Esophagus mucosa (tissue), 1 donor: ENCODE measurements around the gene SLC35A3. TPM values are rescaled to one million over a fixed set of nuclear protein-coding genes. Genes with fewer than 3 reads are reported as not detected.
"Not testable (repeated sequence)": the region's sequence is repeated elsewhere in the genome, so short reads cannot be mapped to it uniquely, and the experiment has no call there.

Experiments
- ATAC-seq: fragments of 200-7000 bp; cut with Tn5 transposase; one replicate; pipeline ENCODE4 v1.9.1; 2020
- total RNA-seq: library from RNA; stranded (reverse); gene quantifications from one replicate; pipeline ENCODE4 v1.2.4, GENCODE V29; 2023
- donor health status: DM: yes; HTN: yes; CAD: no.

The SLC35A3 gene
- total RNA-seq, 1 donor from 2014 or later: 21.9 TPM

GRCh38 chr1:99975529-99975928 lies 5.7 kb downstream of the SLC35A3 start:
- no peak for ATAC-seq

- ATAC-seq: not testable (repeated sequence)
Observed at GRCh38 chr1:99977326-99977725, 7.5 kb downstream of the SLC35A3 start.

DNA sequence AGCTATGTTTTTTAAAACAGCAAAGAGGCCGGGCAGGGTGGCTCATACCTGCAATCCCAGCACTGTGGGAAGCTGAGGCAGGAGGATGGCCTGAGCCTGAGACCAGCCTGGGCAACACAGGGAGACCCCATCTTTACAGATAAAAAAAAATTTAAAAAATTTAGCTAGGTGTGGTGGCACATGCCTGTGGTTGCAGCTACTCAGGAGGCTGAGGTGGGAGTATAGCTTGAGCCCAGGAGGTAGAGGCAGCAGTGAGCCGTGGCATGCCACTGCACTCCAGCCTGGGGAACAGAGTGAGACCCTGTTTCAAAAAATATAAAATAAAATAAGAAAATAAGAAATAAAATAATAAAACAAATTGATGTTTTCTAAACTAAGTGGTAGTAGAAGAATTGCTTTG lies 8.4 kb downstream of the SLC35A3 start:
- ATAC-seq: no peak

GRCh38 chr1:99979091-99979490 lies 9.3 kb downstream of the SLC35A3 start:
- ATAC-seq: no peak

DNA sequence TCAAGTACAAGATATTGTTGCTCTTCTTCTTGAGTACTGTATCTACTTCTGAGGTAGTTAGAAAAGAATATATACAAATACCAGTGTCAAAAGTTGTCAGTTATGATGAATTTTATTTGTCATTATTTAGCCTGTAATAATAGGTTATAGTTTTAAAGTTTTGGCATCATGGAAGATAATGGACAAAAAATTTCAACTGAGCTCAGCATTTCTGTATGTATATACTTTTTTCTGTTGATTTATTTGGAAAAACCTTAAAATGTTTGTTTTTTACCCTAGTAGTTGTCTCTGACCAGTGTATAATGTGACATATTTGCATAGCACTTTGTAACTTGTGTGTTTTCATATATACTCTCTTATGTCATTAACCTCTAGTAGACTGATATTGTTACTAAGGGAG lies 11.1 kb downstream of the SLC35A3 start:
- no peak for ATAC-seq

DNA sequence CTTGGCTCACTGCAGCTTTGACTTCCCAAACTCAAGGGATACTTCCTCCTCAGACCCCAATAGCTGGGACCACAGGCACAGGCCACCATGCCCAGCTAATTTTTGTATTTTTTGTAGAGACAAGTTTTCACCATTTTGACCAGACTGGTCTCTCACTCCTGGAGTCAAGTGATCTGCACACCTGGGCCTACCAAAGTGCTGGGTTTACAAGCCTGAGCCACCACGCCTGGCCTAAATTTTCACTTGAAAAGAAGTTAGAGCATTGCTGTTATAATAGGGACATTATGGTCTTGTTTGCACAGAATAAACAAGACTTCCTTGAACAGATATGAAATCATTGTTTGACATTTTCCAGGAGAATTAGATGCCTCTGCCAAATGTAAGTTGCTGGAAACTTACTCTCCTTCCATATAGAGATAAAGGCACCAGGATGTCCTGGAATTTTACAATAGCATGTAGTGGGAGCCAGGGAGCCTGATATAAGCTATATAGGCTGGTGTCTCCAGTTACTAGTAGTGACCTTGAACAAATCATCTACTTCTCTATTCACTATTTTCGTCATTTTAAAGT lies 16.9 kb downstream of the SLC35A3 start:
- no peak for ATAC-seq

GRCh38 chr1:99988210-99988765 lies 18.5 kb downstream of the SLC35A3 start:
- no peak for ATAC-seq

DNA sequence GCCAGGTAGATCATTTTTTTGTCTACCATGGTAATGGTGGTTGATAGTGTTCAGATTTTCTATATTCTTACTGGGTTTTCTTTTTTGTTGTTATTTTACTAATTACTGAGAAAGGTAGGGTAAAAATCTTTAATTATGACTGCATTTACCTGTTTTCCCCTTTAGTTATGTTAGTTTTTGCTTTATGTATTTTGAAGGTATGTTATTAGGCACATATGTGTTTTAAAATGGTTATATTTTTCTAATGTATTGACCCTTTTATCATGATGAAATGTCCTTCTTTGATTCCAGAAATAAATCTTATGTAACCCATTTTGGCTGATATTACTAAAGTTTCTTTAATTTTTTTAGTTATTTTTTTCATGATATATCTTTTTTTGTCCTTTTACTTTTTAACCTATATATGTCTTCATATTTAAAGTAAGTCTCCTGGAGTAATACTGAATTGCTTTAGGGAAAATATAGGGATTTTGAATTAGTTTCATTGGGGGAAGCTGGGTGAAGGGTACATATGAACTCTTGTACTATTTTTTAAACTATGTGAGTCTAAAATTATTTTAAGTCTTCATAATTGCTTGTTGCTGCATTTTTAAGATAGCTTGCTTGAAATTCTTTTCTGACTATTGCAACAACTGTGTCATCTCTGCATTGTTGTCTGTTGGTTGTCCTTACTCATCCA lies 22.4 kb downstream of the SLC35A3 start:
- no peak for ATAC-seq

- ATAC-seq: no peak
Observed at GRCh38 chr1:99992760-99993467, 23.1 kb downstream of the SLC35A3 start.

DNA sequence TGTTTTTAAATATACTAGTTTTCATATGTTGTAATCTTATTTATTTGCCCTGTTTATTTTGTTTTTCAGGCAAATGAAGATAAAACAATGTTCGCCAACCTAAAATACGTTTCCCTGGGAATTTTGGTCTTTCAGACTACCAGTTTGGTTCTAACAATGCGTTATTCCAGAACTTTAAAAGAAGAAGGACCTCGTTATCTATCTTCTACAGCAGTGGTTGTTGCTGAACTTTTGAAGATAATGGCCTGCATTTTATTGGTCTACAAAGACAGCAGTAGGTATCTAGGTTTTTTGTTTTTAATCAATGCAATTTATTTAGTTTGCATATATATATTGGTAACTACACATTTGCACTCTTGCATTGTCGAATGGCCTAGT lies 23.7 kb downstream of the SLC35A3 start:
- no peak for ATAC-seq

DNA sequence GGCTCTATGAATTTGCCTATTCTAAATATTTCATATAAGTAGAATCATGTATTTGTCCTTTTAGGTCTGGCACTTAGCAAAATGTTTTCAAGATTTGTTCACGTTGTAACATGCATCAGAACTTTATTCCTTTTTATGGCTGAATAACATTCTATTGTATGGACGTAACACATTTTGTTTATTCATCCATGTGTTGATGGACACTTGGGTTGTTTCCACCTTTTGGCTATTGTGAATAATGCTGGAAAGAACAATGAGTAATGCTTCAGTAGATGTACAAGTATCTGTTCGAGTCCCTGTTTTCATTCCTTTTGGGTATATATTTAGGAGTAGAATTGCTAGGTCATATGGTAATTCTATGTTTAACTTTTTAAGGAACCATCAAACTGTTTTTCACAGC lies 24.7 kb downstream of the SLC35A3 start:
- ATAC-seq: peak; percentile 41

DNA sequence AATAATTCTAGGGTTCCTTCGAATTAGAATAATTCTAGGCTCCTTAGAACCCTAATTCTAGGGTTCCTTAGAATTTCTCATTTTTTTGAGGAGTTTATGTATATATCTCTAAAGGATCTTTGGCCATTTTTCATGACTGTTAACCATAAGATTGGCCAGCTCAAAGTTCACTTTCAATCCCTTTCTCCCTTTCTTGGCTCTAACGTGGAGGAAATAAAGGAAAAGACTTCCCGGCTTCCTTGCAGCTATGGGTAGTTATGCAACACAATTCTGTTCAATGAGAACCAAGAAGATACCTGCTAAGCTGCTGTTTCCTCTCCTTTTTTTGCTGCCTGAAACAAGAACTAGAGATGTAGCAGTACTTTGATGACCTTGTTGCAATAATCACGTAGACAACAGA lies 27.2 kb downstream of the SLC35A3 start:
- no peak for ATAC-seq

- ATAC-seq: no peak
Observed at GRCh38 chr1:100001462-100001861, 31.7 kb downstream of the SLC35A3 start.

DNA sequence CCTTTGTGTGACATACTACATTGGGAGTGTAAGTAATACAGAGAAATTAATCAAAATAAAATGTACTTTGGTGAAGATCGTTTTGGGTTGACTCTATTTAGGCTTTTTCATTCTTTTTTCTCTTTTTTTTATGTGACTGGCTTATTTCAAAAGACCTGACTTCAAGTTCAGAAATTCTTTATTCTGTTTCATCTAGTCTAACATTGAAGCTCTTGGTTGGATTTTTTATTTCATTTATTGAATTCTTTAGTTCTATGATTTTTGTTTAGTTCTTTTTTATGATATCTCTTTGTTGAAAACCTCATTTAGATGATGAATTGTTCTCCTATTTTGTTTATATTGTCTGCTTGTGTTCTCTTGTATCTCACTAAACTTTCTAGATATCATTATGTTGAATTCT lies 35.6 kb downstream of the SLC35A3 start:
- ATAC-seq: no peak

GRCh38 chr1:100006688-100007087 lies 36.9 kb downstream of the SLC35A3 start:
- no peak for ATAC-seq

- ATAC-seq: no peak
Observed at GRCh38 chr1:100009458-100009857, 39.7 kb downstream of the SLC35A3 start.

GRCh38 chr1:100010804-100011203 lies 41.0 kb downstream of the SLC35A3 start:
- no peak for ATAC-seq

- no peak for ATAC-seq
Observed at GRCh38 chr1:100019220-100019619, 49.4 kb downstream of the SLC35A3 start.

DNA sequence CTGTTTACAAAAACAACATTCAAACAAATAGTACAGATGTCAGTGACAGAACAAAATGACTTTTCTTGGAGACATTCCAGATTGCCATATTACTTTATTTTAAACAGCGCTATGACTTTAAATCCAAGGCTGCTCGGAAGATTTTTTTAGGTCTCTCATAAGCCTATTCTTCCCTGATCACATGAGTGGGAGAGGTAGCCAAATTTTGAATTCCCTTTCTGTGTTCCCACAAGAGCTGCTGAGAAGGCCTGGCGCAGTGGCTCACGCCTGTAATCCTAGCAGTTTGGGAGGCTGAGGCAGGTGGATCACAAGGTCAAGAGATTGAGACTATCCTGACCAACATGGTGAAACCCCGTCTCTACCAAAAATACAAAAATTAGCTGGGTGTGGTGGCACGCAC lies 53.7 kb downstream of the SLC35A3 start:
- no peak for ATAC-seq

GRCh38 chr1:100027212-100027611 lies 57.4 kb downstream of the SLC35A3 start:
- ATAC-seq: no peak

DNA sequence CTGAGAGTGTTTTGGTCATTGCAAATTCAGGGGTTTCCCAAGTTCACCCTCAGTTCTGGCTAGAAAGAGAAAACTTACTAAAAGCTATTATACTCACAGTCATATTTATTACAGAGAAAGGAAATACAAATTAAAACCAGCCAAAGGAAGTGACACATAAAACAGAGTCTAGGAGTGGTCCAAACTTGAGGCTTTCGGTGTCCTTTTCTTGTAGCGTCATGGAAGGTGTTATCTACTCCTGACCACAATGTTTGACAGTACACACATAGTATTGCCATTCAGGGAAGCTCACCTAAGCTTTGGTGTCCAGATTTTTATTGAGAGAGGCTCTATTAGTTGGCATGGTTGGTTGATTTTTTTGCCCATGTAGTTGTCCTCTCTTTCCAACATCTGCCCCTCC lies 59.0 kb downstream of the SLC35A3 start:
- ATAC-seq: no peak

- ATAC-seq: no peak
Observed at GRCh38 chr1:100034470-100034869, 64.7 kb downstream of the SLC35A3 start.

GRCh38 chr1:100035214-100035613 lies 65.4 kb downstream of the SLC35A3 start:
- no peak for ATAC-seq
